Thoracic aorta (tissue), 2 donors: ENCODE results near the gene HTRA2. TPM values are rescaled to one million over a fixed set of nuclear protein-coding genes. Genes with fewer than 3 reads are reported as not detected.

Source experiments
- ATAC-seq: fragments of 150-250 bp; one replicate; pipeline ENCODE4 v1.8.0; 2017; ENCODE audit warnings: low read depth; ENCODE audit not compliant: insufficient number of reproducible peaks, low FRiP score
- DNase-seq: peaks from one replicate; pipeline ENCODE4 v3.0.0-alpha.2; 2020; ENCODE audit warnings: low spot score
- H3K27ac ChIP-seq, 2 donors: fragments of 200-600 bp; sonication (generic); 1 replicate in 1 of 2; 2 replicates in 1 of 2; pipeline ENCODE4 v1.5.1; 2016; ENCODE audit warnings: mild to moderate bottlenecking in 2 of 2, moderate library complexity in 2 of 2
- H3K27me3 ChIP-seq: fragments of 200-600 bp; sonication (generic); replicated peaks from 2 replicates; pipeline ENCODE4 v1.6.0; 2016; ENCODE audit warnings: mild to moderate bottlenecking; ENCODE audit not compliant: insufficient read depth
- H3K36me3 ChIP-seq: fragments of 200-600 bp; sonication (generic); one replicate; pipeline ENCODE4 v1.5.1; 2016
- H3K4me1 ChIP-seq, 2 donors: fragments of 200-600 bp; sonication (generic); 1 replicate in 1 of 2; 2 replicates in 1 of 2; pipeline versions ENCODE4 v1.5.1 to v1.6.0; 2016; ENCODE audit warnings: low read depth in 2 of 2, mild to moderate bottlenecking in 1 of 2; ENCODE audit not compliant: control insufficient read depth in 1 of 2
- H3K4me3 ChIP-seq: fragments of 200-600 bp; sonication (generic); 2 replicates; pipeline ENCODE4 v1.5.1; 2016; ENCODE audit warnings: mild to moderate bottlenecking
- H3K9me3 ChIP-seq: fragments of 200-600 bp; sonication (generic); 2 replicates; pipeline ENCODE4 v1.5.1; 2016
- total RNA-seq, 2 donors: library from RNA; depleted of rRNA; stranded (reverse); fragments of >200 nt; gene quantifications; one replicate each; pipeline versions ENCODE4 v1.1.0 to v1.2.3, GENCODE V29; 2016
- TF ChIP-seq, protein P1 (sequence below): fragments of 200-600 bp; sonication (generic); IDR thresholded peaks from one replicate; pipeline ENCODE4 v1.5.1; 2019; ENCODE audit warnings: antibody characterized with exemption

The HTRA2 gene
- total RNA-seq, 2 donors from 2014 or later: 34.9 to 35.6 TPM

DNA sequence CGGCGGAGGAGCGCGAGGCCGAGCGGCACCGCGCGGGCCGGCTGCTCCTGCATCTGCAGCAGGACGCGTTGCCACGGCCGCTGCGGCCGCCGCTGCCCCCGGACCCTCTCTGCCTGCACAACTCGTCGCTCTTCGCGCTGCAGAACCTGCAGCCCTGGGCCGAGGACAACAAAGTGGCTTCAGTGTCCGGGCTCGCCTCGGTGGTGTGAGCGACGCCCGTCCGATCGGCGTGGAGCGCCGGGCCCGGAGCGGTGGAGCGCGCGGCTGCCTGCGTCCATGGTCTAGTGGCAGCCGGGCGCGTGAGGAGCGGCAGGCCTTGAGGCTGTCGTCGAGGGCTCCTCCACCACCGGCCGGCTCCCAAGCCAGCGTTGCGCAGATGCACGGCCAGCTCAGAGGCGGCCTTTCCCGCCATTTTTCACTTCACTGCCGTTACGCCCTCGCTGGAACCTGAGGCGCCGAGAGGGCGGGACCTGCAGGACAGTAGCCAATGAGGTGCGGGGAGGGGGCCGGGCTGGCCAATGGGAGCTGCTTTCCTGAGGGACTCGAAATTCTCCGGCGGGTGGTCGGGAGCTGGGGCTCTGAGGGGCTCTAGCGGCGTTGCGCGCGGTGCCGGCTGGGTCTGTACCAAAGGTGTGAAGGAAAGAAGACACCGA lies 13.6 kb upstream of the HTRA2 start:
- TF ChIP-seq, protein P1, sequence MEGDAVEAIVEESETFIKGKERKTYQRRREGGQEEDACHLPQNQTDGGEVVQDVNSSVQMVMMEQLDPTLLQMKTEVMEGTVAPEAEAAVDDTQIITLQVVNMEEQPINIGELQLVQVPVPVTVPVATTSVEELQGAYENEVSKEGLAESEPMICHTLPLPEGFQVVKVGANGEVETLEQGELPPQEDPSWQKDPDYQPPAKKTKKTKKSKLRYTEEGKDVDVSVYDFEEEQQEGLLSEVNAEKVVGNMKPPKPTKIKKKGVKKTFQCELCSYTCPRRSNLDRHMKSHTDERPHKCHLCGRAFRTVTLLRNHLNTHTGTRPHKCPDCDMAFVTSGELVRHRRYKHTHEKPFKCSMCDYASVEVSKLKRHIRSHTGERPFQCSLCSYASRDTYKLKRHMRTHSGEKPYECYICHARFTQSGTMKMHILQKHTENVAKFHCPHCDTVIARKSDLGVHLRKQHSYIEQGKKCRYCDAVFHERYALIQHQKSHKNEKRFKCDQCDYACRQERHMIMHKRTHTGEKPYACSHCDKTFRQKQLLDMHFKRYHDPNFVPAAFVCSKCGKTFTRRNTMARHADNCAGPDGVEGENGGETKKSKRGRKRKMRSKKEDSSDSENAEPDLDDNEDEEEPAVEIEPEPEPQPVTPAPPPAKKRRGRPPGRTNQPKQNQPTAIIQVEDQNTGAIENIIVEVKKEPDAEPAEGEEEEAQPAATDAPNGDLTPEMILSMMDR: no peak
- no peak for ATAC-seq
- Histone ChIP-seq H3K9me3 (no peaks in the 10 kb centered on the region), H3K27me3 (peaks cover 64% of the 10 kb centered on the region), H3K36me3 (no peaks in the 10 kb centered on the region), H3K27ac (no peak overlapping the region), H3K4me1 (peaks cover 8 to 29% of the 10 kb centered on the region in 2 donors), H3K4me3 (peak overlapping the region; percentile 51)
- DNase-seq: no peak

DNA sequence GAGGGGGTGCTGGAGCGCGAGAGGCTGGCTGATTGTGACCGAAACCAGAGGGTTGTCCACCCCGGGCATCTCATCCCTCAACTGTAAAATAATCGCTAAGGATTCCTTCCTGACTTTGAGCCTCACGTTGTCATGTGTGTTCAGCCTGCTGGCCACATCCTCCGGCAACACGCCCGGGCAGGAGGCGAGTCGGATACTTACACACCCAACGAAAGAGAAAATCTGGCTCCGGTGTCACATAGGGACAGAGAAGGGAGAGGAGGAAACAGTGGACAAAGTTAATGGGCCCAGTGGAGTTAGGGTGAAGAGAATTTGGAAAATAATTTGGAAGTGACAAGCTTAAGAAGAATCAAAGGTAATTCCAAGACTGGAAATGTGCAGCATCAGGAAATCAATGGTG lies 13.1 kb upstream of the HTRA2 start:
- TF ChIP-seq, protein P1: no peak
- Histone ChIP-seq H3K9me3 (no peaks in the 10 kb centered on the region), H3K27me3 (peaks cover 62% of the 10 kb centered on the region), H3K27ac (no peak overlapping the region), H3K4me1 (peaks cover 8 to 29% of the 10 kb centered on the region in 2 donors), H3K36me3 (no peaks in the 10 kb centered on the region), H3K4me3 (peak overlapping the region; percentile 51)
- ATAC-seq (no peak), DNase-seq (no peak)

DNA sequence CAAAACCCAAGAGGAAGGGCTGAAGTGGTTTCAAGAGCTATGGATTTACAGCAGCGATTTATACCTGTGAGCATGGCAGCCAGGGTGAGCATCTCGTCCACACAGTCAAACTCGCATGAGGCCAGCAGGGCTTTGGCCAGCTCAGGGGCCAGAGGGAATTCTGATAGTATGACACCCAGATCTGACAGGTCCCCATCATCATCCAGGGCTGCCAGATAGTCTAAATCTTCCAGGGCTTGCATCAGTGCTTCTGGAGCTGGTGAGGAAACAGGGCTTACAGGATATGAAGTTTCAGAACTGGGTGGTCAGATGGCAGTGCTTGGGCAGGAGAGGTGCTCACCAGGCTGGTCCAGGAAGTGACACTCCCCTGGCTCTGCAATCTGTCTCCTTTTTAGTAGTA lies 7.2 kb upstream of the HTRA2 start:
- TF ChIP-seq, protein P1: no peak

DNA sequence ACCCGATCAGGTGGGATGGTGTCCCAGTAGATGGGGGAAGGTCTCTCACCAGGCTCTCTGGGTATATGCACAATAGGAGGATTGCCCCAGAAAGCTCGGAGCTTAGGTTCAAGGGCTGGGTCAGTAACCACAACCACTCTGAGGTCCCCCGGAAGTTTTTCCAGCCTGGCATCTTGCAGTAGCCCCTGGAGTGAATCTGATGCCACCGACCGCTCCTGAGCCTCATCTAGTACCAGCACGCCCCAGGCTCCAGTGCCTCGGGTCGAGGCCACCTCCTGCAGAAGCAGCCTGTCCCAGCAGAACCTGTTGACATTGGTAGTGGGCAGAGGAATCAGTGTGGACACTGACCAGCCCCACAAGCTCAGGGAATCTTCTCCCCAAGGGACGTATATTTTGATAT lies 5.7 kb upstream of the HTRA2 start:
- peaks cover 3% of the 10 kb centered on the region for H3K27me3 ChIP-seq
- no peak overlapping the region for H3K27ac ChIP-seq
- peaks cover 8 to 13% of the 10 kb centered on the region in 2 donors for H3K4me1 ChIP-seq
- DNase-seq (no peak), ATAC-seq (no peak)
- TF ChIP-seq, protein P1: no peak
- no peaks in the 10 kb centered on the region for H3K9me3 ChIP-seq
- peaks cover 19% of the 10 kb centered on the region for H3K36me3 ChIP-seq
- H3K4me3 ChIP-seq: no peak overlapping the region

More for the DNA sequence above, 7.2 kb upstream of the HTRA2 start:
- ATAC-seq (no peak), DNase-seq (no peak)
- H3K4me1 ChIP-seq: no peaks in the 10 kb centered on the region
- H3K9me3 ChIP-seq: no peaks in the 10 kb centered on the region
- no peak overlapping the region for H3K4me3 ChIP-seq
- H3K27me3 ChIP-seq: peaks cover 12% of the 10 kb centered on the region
- H3K27ac ChIP-seq: no peak overlapping the region
- H3K36me3 ChIP-seq: peaks cover 15% of the 10 kb centered on the region

DNA sequence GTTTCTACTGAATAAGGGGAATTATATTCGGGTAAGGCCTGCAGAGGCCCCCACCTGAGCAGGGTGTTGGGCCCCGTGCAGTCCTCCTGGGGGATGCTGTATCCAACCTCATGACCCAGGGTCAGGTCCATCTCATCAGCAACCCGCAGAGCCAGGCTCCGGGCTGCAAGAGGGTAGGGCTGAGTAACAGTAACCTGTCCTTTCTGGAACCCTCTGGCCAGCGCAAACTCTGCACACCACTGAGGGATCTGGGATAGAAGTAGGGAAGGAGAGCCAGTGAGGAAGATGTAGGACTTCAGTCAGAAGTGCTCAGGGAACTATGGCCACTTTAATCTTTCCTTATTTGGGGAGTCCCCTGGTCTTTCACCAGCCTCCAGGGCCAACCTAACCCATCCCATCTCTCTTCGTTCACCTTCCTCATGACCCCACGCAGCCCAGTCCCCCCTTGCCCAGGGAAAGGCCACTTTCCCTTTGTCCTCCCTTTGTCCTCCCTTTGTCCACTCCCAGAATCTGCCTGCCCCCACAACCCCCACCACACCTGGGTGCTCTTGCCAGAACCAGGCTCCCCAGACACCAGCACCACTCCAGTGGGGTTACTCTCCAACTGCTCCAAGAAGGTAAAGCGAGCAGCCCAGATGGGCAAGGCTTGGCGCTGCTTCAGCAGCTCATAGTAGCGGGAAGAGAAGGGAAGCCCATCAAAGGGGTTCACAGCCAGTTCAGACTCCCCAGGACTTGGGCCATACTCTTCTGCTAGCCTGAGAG lies 4.6 kb upstream of the HTRA2 start:
- Histone ChIP-seq H3K4me1 (peaks cover 8 to 14% of the 10 kb centered on the region in 2 donors), H3K9me3 (no peaks in the 10 kb centered on the region), H3K27ac (no peak overlapping the region), H3K4me3 (no peak overlapping the region), H3K27me3 (no peaks in the 10 kb centered on the region), H3K36me3 (peaks cover 19% of the 10 kb centered on the region)
- no peak for ATAC-seq
- DNase-seq: no peak
- TF ChIP-seq, protein P1: no peak
